Right ventricle myocardium inferior (tissue), 1 donor: ENCODE data around the gene LLGL2. TPM values are rescaled to one million over a fixed set of nuclear protein-coding genes. Genes with fewer than 3 reads are reported as not detected.

Experiments used
- ATAC-seq: fragments of 200-7000 bp; cut with Tn5 transposase; one replicate; pipeline ENCODE4 v1.9.1; 2020; ENCODE audit warnings: mild to moderate bottlenecking, moderate library complexity
- DNase-seq: peaks from one replicate; pipeline ENCODE4 v3.0.0; 2021; ENCODE audit errors: missing footprints
- intact Hi-C: fragments of 100-400 bp; cut with DNase I; formaldehyde crosslinking; loops from one replicate; pipeline ENCODE4 v1.11.0; 2022
- microRNA-seq: library from miRNA; unstranded; fragments of <30 nt; microRNA quantifications from one replicate; pipeline ENCODE4 v1.2.0, GENCODE V29; 2020
- total RNA-seq: library from RNA; stranded (reverse); fragmentation: NEBNext Ultra II Directional; extraction: Animal tissue kit (Norgen Biotek cat#: 25700); gene quantifications from one replicate; pipeline ENCODE4 v1.2.1, GENCODE V29; 2021
- donor health status: DM: no; HTN: yes; CAD: no; lungs with severe emphysema.

Gene LLGL2
- total RNA-seq, 1 donor from 2014 or later = 4.1 TPM

DNA sequence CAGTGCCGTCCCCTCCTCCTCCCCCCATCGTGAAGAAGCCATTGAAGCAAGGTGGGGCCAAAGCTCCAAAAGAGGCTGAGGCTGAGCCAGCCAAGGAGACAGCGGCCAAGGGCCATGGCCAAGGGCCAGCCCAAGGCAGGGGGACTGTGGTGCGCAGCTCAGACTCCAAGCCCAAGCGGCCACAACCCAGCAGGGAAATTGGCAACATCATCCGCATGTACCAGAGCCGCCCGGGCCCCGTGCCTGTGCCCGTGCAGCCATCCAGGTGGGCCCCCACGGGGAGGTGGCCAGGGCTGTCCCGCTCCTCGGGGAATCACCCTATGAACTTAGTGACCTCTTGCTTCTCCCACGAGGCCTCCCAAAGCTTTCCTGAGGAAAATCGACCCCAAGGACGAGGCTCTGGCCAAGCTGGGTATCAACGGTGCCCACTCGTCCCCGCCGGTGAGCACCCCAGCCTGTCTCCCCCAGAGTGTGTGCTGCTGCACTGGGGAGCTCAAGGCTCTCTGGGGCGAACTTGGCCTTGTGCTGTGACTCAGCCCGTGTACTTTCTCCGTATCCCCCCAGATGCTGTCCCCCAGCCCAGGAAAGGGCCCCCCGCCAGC lies 91.1 kb downstream of the LLGL2 start:
- DNase-seq (no peak), ATAC-seq (no peak)
- intact Hi-C loops = no loop called here

DNA sequence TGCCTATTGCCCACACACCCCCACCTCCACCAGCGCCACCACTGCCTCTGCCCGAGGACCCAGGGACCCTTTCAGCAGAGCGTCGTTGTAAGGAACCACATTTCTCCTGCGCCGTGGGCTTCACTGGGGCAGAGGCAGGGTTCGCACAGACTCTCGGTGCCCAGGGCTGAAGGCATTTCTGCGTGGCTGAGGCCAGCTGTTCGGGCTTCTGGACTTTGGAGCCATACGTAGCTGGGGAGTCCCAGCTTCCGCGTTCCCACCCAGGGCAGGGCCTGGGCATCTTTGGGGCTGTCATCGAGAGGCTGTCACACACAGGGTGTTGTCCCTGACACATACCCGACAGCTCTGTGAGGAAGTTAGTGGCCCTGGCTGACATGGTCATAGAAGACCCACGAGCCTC lies 91.7 kb downstream of the LLGL2 start:
- intact Hi-C loops = no loop called here
- DNase-seq (no peak), ATAC-seq (no peak)

DNA sequence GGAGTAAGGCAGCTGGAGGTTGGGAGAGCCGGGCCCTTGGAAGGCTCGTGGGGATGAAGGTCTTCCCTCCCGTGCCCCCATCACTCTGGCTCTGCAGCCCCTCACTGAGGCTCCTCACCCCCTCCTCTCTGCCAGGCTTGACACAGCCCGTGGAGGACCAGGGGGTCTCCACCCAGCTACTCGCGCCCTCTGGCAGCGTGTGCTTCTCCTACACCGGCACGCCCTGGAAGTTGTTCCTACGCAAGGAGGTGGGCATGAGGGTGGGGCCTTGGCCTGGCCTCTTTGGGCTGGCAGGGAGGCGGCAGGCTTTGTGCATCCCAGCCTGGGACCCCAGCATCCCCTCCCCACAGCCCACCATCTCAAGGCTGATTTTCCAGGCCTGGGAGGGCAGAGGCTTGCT lies 92.2 kb downstream of the LLGL2 start:
- intact Hi-C loops = no loop called here
- DNase-seq (no peak), ATAC-seq (no peak)

DNA sequence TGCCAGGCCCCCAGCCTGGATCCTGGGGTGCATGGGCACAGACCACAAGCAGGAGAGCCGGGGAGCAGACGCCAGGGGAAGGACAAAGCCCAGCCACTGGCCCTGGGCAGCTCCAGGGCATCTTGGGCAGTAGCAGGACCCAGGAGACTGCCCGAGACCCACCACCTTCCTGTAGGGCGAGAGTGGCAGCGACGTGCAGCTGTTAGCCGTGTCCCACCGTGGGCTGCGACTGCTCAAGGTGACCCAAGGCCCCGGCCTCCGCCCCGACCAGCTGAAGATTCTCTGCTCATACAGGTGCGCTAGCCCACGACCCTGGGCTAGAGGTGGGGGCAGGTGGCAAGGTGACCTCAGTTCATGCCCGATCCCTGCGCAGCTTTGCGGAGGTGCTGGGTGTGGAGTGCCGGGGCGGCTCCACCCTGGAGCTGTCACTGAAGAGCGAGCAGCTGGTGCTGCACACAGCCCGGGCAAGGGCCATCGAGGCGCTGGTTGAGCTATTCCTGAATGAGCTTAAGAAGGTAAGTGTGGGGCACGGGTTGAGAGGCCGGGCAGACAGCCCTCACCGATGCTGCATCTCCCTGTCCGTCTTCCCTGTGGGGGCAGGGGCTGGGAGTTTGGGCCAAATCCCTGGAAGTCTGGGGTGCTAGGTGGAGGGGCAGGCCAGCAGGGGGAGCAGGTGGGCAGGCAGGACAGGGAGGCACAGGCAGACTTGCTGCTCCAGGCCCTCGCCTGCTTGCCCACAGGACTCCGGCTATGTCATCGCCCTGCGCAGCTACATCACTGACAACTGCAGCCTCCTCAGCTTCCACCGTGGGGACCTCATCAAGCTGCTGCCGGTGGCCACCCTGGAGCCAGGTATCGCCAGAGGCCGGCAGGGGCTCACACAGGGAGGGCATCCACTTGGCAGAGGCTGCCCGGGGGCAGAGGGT lies 94.3 kb downstream of the LLGL2 start:
- intact Hi-C loops = no loop called here
- no peak for ATAC-seq
- DNase-seq = no peak

DNA sequence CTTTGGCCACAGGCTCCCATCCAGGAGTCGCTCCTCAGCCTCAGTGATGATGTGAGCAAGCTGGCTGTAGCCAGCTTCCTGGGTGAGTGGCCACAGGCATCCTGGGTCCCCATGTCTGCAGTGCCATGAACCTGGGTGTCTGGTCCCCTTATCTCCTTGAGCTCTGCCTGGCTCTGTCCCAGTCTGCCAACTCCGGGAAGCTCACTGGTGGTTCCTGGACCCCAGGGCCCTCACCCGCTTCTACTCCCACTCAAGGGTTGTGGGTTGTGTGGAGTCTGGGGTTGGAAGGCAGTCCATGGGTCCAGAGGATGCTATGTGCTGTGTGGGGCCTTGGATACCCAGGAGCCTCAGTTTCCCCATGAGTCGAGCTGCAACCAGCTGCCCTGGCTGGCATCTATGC lies 96.0 kb downstream of the LLGL2 start:
- ATAC-seq (no peak), DNase-seq (no peak)
- intact Hi-C loops = no loop called here

DNA sequence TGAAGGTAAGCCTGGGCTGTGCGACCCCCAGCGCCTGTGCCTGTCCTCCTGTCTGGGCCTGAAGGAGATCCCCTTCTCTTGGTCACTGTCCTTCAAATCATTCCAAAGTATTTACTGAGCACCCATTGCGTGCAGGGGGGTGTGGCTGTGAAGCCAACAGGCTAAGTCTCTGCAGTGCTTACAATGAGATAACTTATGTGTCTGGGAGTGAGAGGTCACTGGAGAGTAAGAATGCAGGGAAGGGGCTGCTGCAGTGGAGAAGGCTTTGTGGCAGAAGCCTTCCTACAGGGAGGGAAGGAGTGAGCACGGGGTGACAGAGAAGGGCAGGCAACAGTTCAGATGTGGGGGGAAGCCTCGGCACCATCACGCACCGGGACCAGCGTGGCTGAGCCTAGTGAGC lies 96.6 kb downstream of the LLGL2 start:
- no peak for DNase-seq
- ATAC-seq = no peak

DNA sequence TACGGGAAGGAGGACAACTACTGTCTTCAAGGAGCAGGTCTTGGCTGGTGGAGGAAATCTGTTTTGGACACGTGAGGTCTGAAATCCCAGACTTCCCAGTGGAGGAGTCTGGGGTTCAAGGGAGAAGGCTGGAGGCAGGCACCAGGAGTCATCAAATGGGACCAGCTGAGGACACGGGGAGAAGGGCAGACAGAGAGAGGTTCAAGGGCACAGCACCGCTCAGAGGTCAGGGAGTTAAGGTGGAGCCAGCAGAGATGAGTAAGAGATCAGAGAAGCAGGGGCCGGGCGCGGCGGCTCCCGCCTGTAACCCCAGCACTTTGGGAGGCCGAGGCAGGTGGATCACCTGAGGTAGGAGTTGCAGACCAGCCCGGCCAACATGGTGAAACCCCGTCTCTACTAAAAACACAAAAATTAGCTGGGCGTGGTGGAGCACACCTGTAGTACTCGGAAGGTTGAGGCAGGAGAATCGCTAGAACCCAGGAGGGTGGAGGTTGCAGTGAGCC lies 97.3 kb downstream of the LLGL2 start:
- intact Hi-C loops = no loop called here
- no peak for DNase-seq
- ATAC-seq = no peak

More for the DNA sequence above, 96.6 kb downstream of the LLGL2 start:
- intact Hi-C loops = no loop called here

DNA sequence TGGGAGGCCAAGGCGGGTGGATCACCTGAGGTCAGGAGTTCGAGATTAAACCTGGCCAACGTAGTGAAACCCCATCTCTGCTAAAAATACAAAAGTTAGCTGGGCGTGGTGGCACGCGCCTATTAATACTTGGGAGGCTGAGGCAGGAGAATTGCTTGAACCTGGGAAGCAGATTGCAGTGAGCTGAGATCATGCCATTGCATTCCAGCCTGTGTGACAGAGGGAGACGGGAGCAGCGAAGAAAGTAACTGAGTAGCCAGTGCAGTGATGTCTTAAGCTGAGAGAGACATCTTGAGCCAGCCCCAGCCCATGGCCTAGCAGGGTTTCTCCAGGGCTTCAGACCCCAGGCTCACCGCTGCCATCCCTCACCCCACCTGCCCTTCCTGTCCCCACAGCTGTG lies 97.9 kb downstream of the LLGL2 start:
- ATAC-seq = no peak
- intact Hi-C loops = no loop called here
- DNase-seq = no peak

DNA sequence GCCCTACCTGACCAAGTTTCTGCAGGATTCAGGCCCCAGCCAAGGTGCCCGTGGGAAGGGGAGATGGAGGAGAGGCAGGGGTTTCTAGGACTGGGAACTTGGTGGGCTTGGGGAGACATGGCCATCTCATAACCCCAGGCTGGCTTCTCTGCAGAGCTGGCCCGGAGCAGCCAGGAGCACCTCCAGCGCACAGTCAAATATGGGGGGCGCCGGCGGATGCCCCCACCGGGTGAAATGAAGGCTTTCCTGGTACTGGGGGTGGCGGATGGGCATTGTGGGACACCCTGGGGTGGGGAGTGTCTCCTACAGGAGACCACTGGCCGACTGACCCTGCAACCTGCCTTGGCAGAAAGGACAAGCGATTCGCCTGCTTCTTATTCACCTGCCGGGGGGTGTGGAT lies 98.5 kb downstream of the LLGL2 start:
- intact Hi-C loops = no loop called here
- no peak for ATAC-seq
- DNase-seq = no peak

Small RNA genes within 50 kb of the gene (microRNA-seq; reads per million reads assigned to microRNA genes)
- gene MIR6785 = not detected

Other genes starting within 250 kb of the LLGL2 start
- gene SLC25A19, start 236.3 kb upstream of the LLGL2 start, total RNA-seq = 19.5 TPM
- gene GRB2, start 120.0 kb upstream of the LLGL2 start, total RNA-seq = 59.0 TPM
- gene TMEM94, start 69.1 kb upstream of the LLGL2 start, total RNA-seq = 50.3 TPM
- gene CASKIN2, start 10.2 kb upstream of the LLGL2 start, total RNA-seq = 39.1 TPM
- 6.1 TPM for gene TSEN54, start 9.2 kb upstream of the LLGL2 start, total RNA-seq
- gene MYO15B, start 62.1 kb downstream of the LLGL2 start, total RNA-seq = 43.7 TPM
- gene SMIM5, start 107.7 kb downstream of the LLGL2 start, total RNA-seq = 11.4 TPM
- gene RECQL5, start 141.5 kb downstream of the LLGL2 start, total RNA-seq = 15.9 TPM
- 47.4 TPM for gene SAP30BP, start 141.6 kb downstream of the LLGL2 start, total RNA-seq
- 7.5 TPM for gene ITGB4, start 195.8 kb downstream of the LLGL2 start, total RNA-seq
- 23.8 TPM for gene GALK1, start 239.5 kb downstream of the LLGL2 start, total RNA-seq